ENCODE data around the gene SCN1A.

Gene SCN1A

GRCh38 chr2:166042356-166042755 lies 85.5 kb downstream of the SCN1A start:
- Histone ChIP-seq H3K9me3 (no peaks in the 10 kb centered on the region), H3K36me3 (no peaks in the 10 kb centered on the region), H3K4me1 (no peaks in the 10 kb centered on the region), H3K4me3 (ENCODE audit: low read depth, low read length) (no peak overlapping the region), H3K27me3 (no peaks in the 10 kb centered on the region)
- TF ChIP-seq, protein P1, sequence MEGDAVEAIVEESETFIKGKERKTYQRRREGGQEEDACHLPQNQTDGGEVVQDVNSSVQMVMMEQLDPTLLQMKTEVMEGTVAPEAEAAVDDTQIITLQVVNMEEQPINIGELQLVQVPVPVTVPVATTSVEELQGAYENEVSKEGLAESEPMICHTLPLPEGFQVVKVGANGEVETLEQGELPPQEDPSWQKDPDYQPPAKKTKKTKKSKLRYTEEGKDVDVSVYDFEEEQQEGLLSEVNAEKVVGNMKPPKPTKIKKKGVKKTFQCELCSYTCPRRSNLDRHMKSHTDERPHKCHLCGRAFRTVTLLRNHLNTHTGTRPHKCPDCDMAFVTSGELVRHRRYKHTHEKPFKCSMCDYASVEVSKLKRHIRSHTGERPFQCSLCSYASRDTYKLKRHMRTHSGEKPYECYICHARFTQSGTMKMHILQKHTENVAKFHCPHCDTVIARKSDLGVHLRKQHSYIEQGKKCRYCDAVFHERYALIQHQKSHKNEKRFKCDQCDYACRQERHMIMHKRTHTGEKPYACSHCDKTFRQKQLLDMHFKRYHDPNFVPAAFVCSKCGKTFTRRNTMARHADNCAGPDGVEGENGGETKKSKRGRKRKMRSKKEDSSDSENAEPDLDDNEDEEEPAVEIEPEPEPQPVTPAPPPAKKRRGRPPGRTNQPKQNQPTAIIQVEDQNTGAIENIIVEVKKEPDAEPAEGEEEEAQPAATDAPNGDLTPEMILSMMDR (IDR thresholded peaks at IDR 0.05; ENCODE audit: low read depth, low read length), result no peak
- no peak for DNase-seq

DNA sequence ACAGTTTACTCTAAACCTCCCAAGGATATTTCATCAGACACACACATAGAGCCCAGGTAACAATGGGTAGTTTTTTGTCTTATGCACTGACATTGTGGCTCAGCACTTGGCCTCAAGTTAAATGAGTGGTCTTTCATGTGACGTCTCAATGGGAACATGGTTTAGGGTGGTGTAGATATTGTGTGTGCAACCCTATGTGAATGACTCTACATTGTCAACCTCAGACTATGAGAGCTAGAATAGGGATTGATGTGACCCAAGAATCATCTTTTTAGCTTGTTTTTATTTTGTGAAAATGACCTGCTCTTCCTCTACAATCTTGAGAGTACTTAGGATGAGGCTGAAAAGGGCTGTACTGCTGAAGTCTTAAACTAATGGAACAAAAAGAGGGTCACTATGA lies 86.2 kb downstream of the SCN1A start:
- Histone ChIP-seq H3K9me3 (no peaks in the 10 kb centered on the region), H3K36me3 (no peaks in the 10 kb centered on the region), H3K4me3 (ENCODE audit: low read depth, low read length) (no peak overlapping the region), H3K27me3 (no peaks in the 10 kb centered on the region), H3K4me1 (no peaks in the 10 kb centered on the region)
- TF ChIP-seq, protein P1 (IDR thresholded peaks at IDR 0.05; ENCODE audit: low read depth, low read length), result no peak
- no peak for DNase-seq

DNA sequence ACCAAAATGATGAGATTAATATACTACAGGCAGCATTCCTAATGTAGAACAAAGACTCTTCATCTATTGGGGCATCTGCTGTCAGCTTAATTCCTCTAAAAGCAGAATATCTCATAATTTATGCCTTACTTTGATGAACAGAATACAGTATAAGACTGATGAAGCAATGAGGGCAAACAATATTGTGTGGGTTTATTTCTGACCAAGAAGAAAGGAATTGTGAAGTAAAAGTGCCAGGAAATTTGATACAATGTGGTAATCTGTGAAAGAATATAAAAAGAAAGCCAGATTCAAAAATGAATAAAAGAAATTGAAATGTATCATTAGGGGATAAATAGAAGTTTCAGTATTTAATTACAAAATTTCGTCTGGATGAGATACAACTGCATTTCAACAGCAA lies 95.5 kb downstream of the SCN1A start:
- Histone ChIP-seq H3K4me1 (no peaks in the 10 kb centered on the region), H3K4me3 (ENCODE audit: low read depth, low read length) (no peak overlapping the region)
- TF ChIP-seq, protein P1 (IDR thresholded peaks at IDR 0.05; ENCODE audit: low read depth, low read length), result no peak

GRCh38 chr2:166031054-166031453 lies 96.8 kb downstream of the SCN1A start:
- Histone ChIP-seq H3K36me3 (no peaks in the 10 kb centered on the region), H3K9me3 (no peaks in the 10 kb centered on the region), H3K4me1 (no peaks in the 10 kb centered on the region), H3K27me3 (no peaks in the 10 kb centered on the region), H3K4me3 (ENCODE audit: low read depth, low read length) (no peak overlapping the region)
- DNase-seq, result no peak
- TF ChIP-seq, protein P1 (IDR thresholded peaks at IDR 0.05; ENCODE audit: low read depth, low read length), result no peak

More for the DNA sequence above, 95.5 kb downstream of the SCN1A start:
- no peak for DNase-seq
- H3K9me3 ChIP-seq, result no peaks in the 10 kb centered on the region
- H3K36me3 ChIP-seq, result no peaks in the 10 kb centered on the region
- no peaks in the 10 kb centered on the region for H3K27me3 ChIP-seq

DNA sequence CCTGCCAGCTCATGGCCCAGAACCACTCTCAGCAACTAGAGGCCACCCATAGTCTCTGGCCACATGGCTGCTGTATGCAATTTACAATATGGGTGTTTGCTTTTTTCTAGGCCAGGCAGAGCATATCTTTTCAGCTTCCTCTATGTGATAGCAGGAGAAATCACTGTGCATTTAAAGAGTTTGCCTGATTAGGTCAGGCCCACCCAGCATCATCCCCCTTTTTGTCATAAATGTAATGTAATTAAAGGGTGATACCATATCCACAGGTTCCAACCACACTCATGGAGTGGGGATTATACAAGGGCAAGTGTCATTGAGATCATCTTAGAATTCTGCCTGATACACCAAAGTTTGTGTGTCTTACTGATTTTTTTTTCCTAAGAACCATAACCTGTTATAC lies 102.5 kb downstream of the SCN1A start:
- H3K27me3 ChIP-seq, result no peaks in the 10 kb centered on the region
- no peak for DNase-seq
- TF ChIP-seq, protein P1 (IDR thresholded peaks at IDR 0.05; ENCODE audit: low read depth, low read length), result no peak
- H3K9me3 ChIP-seq, result no peaks in the 10 kb centered on the region
- H3K36me3 ChIP-seq, result no peaks in the 10 kb centered on the region
- H3K4me1 ChIP-seq, result no peaks in the 10 kb centered on the region
- H3K4me3 ChIP-seq (ENCODE audit: low read depth, low read length), result no peak overlapping the region

DNA sequence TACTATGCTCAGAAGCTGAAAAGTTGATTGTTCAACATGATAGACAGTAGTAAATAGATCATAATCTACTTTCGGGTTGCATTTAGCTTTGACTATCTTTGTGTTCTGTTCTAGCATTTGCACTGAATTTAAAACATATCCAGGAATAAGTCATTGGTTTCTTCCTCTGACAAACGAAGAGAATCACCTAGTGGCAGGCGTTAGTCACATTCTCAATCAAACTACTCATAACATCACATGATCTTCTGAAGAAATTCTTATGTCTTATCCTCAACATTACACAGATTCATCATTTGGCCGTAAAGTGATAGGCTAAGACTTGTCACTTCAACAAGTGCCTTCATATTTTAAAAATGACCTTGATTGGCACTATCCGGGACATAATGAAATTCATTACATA lies 110.6 kb downstream of the SCN1A start:
- Histone ChIP-seq H3K9me3 (no peaks in the 10 kb centered on the region), H3K27me3 (no peaks in the 10 kb centered on the region), H3K4me3 (ENCODE audit: low read depth, low read length) (no peak overlapping the region), H3K36me3 (no peaks in the 10 kb centered on the region), H3K4me1 (no peaks in the 10 kb centered on the region)
- TF ChIP-seq, protein P1 (IDR thresholded peaks at IDR 0.05; ENCODE audit: low read depth, low read length), result no peak
- no peak for DNase-seq
